8988T (cell line): ENCODE results near the gene PMP22.

Source experiments
- DNase-seq: peaks from one replicate; pipeline ENCODE4 v3.0.0; 2011

PMP22 gene

DNA sequence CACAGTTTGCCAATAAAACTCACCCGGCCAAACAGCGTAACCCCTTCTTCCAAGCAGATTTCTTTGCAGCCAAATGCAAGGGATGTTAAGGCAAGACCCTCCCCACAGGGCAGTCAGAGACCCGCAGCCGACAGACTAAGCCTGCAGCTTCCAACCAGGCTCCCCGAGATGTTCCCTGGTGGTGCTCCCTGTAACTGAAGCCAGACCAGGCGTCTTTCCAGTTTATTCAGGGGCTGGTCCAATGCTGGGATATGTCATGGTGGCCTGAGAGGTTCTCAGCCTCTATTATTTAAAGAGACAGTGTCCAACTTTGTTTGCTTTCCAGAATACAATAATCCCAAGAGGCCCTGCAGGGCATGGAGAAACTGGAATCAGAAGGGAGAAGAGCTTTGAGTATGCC, at the start of gene PMP22:
Gene PMP22, minus strand, starts transcription at position 196 of the 400 bp plus-strand sequence. CDS start 4,599 bp downstream, outside the sequence.
- DNase-seq = no peak

DNA sequence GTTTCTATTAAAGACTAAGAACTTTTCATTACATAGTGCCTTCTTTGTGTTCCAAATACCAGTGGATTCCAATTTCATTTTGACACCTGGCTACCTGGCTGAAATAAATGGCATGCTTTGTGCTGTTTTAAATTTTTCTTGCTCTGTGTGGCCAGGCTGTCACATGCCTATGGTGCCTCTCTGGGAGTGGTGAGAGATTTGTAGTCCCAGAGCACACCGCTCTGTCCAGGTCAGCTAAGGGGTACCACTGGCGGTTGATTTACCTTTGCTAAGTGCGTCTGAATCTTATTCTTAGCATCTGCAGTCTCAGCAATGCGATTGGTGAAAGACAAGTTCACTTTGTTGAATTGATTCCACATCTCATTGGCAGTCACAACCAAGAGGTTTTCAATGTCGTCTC, 46.9 kb upstream of the PMP22 start:
- DNase-seq = no peak

GRCh38 chr17:15309793-15310192, 44.7 kb upstream of the PMP22 start:
- DNase-seq = no peak

GRCh38 chr17:15309236-15309635, 44.1 kb upstream of the PMP22 start:
- DNase-seq = no peak

- no peak for DNase-seq
Observed at GRCh38 chr17:15308758-15309157, 43.6 kb upstream of the PMP22 start.

GRCh38 chr17:15307710-15308111, 42.6 kb upstream of the PMP22 start:
- no peak for DNase-seq

- no peak for DNase-seq
Observed at GRCh38 chr17:15303851-15304250, 38.7 kb upstream of the PMP22 start.

GRCh38 chr17:15303268-15303667, 38.1 kb upstream of the PMP22 start:
- DNase-seq = no peak

DNA sequence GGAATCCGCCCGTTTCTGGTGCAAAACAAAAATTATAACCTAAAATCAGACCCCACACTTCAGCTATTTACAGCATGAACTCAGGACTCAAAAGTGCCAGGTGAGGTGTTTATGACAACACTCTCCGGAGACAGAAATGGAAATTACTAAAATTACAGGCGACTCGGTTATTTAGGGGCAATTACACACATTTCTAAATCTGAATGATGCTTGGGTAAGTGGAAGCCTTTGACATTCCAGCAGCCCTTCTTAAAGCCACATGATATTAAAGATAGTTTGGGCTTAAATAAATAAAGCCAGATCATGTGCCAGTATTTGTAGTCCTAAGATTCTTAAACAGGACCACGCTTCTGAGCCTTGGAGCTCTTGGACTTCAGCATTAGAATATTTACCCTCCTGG, 36.7 kb upstream of the PMP22 start:
- DNase-seq = no peak

- DNase-seq = no peak
Observed at GRCh38 chr17:15298176-15298575, 33.0 kb upstream of the PMP22 start.

DNA sequence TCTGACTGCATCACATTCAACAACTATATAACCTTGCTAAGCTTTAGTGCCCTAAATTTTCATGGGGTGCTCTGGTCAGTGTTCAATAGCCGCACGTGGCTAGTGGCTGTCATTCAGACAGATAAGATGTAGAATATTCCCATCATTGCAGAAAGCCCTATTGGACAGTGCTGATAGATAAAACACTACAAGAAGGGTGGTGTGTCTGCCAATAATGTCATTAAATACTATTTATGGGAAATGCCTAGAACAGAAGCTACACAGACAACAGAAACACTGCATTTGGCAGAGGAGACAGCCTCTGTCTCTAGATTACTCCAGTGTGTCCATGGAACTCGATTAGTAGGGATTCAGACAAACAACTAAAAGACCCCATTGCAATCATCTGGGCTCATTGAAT, 28.4 kb upstream of the PMP22 start:
- DNase-seq = no peak

DNA sequence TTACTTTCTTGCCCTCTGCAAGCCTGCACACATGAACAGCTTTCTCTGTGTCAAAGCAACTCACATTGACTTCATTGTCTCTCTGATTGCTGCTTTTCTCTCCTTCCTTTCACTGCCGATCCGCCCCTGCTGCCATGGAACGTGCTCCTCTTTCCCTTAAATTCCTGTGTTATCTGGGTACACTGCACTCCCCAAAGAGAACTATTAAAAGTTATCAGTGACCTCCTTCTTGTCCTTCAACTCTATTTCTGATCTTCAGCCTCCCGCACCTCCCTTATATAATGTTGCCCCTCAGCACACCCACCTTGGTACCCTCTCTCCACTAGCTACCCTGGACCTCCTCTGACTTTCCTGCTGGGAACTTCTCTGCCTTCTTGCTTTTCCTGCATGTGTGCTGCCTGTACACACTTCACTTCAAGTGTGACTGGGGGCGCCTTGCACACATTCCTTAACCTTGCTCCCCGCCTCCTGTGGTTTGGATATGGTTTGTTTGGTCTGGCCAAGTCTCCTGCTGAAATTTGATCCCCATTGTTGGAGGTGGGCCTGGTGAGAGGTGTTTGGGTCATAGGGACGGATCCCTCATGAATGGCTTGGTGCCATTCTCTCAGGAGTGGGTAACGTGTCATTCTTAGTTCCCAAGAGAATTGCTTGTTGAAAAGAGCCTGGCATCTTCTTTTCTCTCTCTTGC, 26.7 kb upstream of the PMP22 start:
- no peak for DNase-seq

- DNase-seq = no peak
Observed at GRCh38 chr17:15290605-15291004, 25.5 kb upstream of the PMP22 start.

DNA sequence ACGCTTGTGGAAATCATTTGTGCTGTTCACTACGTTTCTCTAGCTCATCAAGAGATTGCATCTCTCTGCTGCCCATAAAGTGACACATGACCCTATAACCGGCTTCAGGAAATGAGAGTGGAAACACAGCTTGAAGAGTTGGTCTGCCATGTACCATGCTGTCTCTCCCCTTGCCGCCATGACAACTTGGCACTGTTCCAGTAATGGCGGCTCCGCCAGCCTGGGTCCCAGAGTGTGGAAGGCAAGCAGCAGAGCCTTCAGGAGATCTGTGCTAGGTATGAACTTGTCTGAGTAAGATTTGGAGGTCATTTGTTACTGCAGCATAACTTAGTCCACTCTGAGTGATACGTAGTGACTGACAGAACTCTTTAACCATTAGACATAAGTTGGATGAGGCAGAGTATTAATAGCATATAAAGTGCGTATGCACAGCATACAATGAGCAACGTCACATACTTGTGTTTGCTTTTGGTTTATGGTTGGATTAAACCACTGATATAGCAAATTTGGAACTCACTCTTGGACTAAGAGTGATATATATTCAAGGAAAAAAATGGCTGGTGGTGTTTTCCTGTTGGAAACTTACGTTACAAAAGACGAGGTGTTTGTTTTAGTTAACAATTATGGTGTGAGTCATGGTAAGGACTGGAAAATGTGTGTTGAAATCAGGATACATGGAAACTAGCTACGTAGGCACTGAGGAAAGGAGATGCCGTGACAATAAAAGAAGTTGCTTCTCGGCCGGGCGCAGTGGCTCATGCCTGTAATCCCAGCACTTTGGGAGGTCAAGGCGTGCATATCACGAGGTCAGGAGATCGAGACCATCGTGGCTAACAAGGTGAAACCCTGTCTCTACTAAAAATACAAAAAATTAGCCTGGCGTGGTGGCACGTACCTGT, 24.4 kb upstream of the PMP22 start:
- DNase-seq = no peak

GRCh38 chr17:15288859-15289258, 23.7 kb upstream of the PMP22 start:
- no peak for DNase-seq

DNA sequence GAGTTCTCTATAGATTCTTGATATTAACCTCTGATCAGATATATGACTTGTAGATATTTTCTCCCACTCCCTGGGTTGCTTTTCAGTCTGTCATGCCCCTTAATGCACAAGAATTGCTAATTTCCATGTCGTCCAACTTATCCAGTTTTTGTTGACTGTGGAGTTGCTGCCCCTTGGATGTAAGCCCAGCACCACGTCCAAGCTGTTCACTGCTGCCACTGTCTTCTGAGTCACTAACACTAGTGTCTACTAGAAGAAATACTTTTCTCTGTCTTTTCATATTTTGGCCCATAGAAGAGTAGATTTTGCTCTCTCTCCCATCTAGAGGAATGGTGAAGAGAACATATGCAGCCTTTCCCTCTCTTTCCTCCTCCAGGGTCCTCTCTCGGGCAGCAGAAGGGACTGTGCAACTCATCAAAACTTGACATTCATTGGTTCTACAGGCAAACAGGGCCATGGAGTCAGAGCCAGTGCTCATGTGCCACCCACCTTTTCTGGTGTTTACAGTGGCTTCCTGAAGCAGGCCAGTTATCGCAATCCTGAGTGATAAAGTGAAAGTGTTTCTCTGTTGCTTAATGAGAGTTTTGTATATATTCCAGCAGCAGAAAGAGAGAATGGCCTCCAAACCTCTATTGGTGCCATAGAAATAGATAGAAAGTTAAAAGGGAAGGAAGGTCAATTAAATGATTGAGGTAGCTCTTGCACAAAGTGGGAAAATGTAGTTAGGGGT, 22.6 kb upstream of the PMP22 start:
- DNase-seq = no peak

DNA sequence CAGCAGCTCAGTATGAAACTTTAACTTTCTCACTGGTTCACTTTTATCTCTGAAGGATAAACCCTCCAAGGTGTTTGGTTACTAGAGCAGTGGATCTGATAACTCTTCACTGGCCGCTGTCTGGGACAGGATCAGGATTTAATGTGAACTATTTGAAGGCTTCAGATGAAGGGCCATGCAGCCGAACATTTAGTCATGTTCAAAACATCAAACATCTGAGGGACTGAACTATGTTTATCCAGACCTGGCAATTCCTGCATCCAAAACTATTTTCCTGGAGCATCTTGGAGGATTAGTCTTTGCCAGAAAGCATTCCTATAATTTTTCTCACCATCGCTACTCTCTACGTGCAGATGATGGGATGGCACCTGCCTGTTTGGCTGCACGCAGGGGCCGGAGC, 20.3 kb upstream of the PMP22 start:
- DNase-seq = no peak

GRCh38 chr17:15284537-15284936, 19.4 kb upstream of the PMP22 start:
- DNase-seq = no peak

DNA sequence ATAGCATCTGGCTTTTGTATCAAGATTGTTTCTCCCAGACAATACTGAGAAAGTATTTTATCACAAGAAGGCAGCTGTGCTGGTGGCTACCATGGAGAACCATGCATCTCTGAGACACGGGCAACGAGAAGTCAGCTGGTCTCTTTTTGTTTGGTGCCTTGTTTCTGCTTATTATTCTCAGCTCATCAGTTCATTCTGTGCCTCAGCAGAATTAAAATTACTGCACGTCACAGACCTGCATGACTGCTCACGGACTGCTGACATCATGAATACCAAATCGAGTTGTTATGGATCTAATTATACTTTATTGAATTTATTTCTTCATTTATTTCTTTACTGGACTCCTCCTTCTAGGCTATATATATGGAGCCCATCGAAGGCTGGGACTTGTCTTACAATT, 19.0 kb upstream of the PMP22 start:
- DNase-seq = no peak

GRCh38 chr17:15281909-15282308, 16.8 kb upstream of the PMP22 start:
- DNase-seq = no peak

DNA sequence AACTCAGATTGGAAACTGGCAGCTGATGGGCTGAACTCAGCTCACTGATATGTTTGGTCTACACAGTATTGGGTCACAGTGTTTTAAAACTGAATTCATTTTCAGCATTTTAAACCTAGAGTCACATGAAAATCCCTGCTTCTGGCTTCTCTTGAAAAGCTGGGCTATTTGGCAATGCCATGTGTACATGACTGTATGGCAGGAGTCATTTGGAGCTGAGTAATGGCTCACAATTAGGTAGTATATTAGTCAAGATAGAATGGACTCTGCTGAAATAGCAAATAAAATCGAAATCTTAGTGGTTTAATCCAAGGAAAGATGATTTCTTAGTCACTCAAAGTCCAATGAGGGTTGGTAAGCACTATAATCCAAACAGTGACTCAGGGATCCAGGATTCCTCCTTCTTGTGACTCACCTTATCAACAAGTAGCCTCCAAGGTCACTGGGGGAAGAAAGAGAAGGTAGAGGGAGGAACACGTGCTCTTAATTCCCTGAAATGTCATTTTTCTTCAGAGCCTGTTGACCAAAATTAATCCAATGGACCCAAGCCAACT, 13.9 kb upstream of the PMP22 start:
- no peak for DNase-seq

- no peak for DNase-seq
Observed at GRCh38 chr17:15278380-15278779, 13.3 kb upstream of the PMP22 start.

GRCh38 chr17:15274017-15274416, 8.9 kb upstream of the PMP22 start:
- DNase-seq = no peak
